NCI-H82 (cell line): ENCODE results near the gene CHD3.
"Not testable (repeated sequence)": the region's sequence is repeated elsewhere in the genome, so short reads cannot be mapped to it uniquely, and the experiment has no call there.

Source experiments
- DNase-seq: peaks from one replicate; lab custom pipeline; 2025; lab: John Stamatoyannopoulos, UW

Gene CHD3

GRCh38 chr17:7849751-7850504 is 38.7 kb upstream of the CHD3 start:
- no peak for DNase-seq

GRCh38 chr17:7850701-7851437 is 37.7 kb upstream of the CHD3 start:
- DNase-seq: no peak

- DNase-seq: peak; percentile 97
Observed at GRCh38 chr17:7851438-7852261, 36.9 kb upstream of the CHD3 start.

- no peak for DNase-seq
Observed at GRCh38 chr17:7852262-7852670, 36.3 kb upstream of the CHD3 start.

- no peak for DNase-seq
Observed at GRCh38 chr17:7852919-7853690, 35.5 kb upstream of the CHD3 start.

- peak; percentile 25 for DNase-seq
Observed at GRCh38 chr17:7853691-7854038, 34.9 kb upstream of the CHD3 start.

- no peak for DNase-seq
Observed at GRCh38 chr17:7854078-7854777, 34.4 kb upstream of the CHD3 start.

GRCh38 chr17:7854851-7855659 is 33.5 kb upstream of the CHD3 start, which contains the start of gene TMEM88:
TSS of gene TMEM88 (plus strand) at chr17:7855066. CDS start at chr17:7855075, 9 bp downstream.
- DNase-seq: no peak

- peak; percentile 76 for DNase-seq
Observed at GRCh38 chr17:7855660-7856010, 33.0 kb upstream of the CHD3 start.

- DNase-seq: peak; percentile 78
Observed at GRCh38 chr17:7856011-7856810, 32.4 kb upstream of the CHD3 start.

- DNase-seq: peak; percentile 100
Observed at GRCh38 chr17:7856811-7857712, 31.5 kb upstream of the CHD3 start, which contains the start of gene NAA38. TSS of gene NAA38 (minus strand) at chr17:7857559. CDS start at chr17:7857463, 96 bp downstream.

GRCh38 chr17:7857713-7858521 is 30.7 kb upstream of the CHD3 start, which contains the start of gene CYB5D1:
TSS of gene CYB5D1 (plus strand) at chr17:7858003. CDS start at chr17:7858135, 132 bp downstream.
- DNase-seq: peak; percentile 99

- peak; percentile 82 for DNase-seq
Observed at GRCh38 chr17:7858522-7858810, 30.1 kb upstream of the CHD3 start.

GRCh38 chr17:7859028-7859427 is 29.6 kb upstream of the CHD3 start:
- DNase-seq: no peak

- peak; percentile 88 for DNase-seq
Observed at GRCh38 chr17:7862692-7863437, 25.7 kb upstream of the CHD3 start.

GRCh38 chr17:7864384-7864783 is 24.2 kb upstream of the CHD3 start:
- not testable (repeated sequence) for DNase-seq
